SIG-M5 treated with dmso at 0.1 percent for 504 hours (cell line): ENCODE results near the gene AUTS2.

Experiments used
- DNase-seq: peaks from one replicate; lab custom pipeline; 2025; ENCODE audit not compliant: unreplicated experiment; lab: John Stamatoyannopoulos, UW

AUTS2 gene

DNA sequence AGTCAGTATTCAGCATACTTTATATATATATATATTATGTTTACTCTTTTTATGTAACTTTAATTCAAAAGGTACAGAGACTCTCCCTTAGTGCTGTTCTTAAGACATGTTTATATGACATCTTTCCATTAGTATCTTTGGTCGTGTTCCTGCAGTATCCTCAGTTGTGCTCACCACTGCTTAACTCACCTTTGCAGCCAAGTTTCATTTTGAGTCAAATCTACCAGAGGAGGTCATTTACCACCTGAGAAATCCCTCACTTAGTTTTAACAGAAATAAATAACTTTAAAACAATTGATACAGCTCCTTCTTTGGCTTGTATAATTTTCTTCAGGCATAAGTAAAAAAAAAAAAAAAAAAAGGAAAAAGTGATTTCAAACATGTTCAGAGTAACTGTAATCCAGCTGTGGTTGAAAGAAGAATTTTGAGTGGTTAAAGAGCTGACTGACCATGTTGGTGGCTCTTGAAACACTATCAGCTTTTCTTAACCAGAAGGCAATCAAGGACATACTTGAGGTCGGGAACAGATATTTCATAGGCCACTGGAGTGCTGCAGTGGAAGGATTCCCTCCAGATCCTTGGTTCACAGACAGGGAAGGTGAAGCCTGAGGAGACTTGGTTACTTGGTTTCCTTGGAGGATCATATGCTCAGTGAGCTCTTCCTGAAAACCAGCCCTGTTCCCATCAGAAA, 116.8 kb downstream of the AUTS2 start:
- no peak for DNase-seq

DNA sequence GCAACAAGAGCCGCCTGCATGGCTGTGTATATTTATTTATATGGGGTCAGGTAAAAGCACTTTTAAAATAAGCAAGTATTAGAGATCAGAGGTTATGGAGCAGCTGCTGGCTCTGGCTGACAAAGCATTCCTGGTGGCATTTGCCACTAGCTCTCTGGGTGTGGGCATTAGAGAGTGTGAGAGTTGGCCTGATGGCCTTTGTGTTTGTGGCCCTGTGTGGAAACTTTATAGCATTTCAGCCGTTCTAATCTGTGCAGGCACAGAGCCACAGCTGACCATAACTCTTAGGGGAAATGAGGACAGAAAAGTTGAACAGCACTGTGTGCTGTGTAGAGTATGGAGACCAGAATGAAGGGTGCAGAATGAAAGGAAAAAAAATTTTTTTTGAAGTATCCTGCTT, 118.9 kb downstream of the AUTS2 start:
- no peak for DNase-seq

DNA sequence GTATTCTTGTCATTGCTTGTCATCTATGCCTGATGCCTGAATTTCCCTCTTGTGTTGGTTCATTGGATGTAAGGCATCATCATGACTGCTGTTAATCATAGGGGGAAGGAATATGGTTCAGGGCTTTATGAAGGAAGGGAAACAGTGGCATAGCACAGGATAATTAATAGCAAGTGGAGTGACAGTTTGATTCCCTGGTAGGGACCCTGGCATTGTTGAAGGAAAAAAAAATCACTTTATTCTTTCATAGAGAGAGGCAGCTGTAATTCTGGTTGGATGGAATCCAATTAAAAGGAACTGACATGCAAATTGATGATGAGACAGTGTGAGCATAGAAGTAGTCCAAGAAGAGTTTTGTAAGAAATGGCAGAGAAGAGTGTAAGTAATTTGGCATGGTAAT, 121.4 kb downstream of the AUTS2 start:
- DNase-seq: no peak

DNA sequence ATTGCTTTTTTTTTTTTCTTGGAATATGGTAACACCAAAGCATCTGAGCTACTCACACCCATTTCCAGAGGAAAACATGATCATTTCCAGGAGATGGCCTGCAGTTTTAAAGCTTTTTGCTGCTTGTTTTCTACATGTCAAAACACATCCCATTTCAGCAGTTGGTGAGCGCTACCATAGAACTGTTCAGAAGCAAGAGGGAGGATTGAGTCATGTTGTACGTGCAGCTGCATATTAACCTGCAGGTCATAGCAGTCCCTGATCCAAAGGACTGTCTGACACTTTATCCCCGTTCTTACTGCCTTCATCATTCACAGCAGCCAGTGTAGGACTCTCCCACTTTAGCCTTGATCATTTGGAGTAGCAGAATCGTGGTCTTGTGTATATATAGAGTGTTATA, 124.6 kb downstream of the AUTS2 start:
- no peak for DNase-seq

DNA sequence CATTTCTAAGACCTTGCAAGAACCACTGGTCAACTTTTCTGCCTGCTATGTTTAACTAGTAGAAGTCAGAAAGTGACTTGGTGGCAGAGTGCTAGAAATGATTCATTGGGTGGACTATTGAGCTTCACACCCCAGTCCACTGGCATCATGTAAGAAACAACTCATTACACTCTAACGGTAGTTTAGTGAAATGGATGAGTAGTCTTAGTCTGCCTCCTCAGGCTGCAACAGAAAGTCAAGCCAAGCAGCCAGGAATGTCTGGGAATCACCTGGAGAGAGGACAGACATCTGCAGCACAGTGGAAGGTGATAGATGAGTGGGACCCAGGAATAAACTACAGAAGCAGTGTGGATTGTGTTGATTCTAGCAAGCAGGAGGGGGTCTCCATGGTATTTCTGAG, 125.4 kb downstream of the AUTS2 start:
- DNase-seq: no peak

DNA sequence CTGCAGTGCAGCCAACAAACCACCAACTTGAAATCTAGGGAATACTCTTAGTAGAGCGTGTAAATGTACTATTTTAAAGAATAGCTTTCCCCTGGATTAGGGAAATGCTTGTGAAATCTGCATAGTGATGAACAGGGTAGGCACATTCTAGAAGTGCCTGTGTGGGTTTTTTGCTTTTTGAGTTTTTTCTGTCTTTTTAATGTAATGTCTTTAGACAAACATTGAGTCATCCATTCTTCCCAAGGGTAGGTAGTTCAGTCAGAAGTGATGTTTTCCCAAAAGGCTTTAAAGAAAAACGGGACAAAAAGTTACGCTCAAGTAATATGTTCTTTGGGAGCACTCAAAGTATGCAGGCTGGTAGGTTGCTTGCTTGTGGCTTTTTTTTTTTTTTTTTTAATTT, 130.0 kb downstream of the AUTS2 start:
- no peak for DNase-seq

DNA sequence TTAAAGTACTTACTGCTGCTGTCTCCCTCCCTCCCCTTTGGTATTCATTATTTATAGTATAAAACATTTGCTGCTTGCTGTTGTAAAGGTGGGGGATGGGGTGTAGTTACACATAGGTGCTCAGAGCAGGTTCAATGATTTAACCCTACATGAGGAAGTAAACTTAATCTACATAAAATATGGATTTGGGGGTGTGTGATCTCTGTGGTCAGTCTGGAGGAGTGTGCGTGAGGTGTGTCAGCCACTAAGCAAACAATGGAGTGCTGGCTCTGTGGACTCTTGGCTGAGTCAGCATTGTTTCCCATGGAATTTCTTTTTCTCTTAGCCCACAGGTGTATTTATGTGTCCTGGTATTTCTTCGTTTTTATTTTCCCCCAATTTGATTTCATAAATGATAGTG, 133.9 kb downstream of the AUTS2 start:
- peak; percentile 27 for DNase-seq

DNA sequence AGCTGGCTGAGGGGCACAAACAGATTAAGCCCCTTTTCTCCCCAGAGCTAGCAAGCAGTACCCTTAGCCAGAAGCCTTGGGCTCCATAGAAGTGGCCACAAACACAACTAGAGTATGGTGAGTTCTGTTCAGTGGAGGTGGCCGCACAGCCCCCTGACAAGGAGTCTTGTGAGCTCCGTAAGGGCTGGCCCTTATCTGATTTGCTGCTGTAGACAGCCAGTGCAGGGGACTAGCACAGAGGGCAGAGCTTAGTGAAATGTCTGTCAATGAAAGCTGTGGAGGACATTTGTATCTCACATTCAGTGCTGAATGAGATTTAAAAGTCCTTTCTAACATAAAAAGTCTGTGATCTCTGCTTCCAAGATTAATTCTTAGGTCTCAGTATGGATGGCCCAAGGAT, 137.3 kb downstream of the AUTS2 start:
- DNase-seq: no peak

DNA sequence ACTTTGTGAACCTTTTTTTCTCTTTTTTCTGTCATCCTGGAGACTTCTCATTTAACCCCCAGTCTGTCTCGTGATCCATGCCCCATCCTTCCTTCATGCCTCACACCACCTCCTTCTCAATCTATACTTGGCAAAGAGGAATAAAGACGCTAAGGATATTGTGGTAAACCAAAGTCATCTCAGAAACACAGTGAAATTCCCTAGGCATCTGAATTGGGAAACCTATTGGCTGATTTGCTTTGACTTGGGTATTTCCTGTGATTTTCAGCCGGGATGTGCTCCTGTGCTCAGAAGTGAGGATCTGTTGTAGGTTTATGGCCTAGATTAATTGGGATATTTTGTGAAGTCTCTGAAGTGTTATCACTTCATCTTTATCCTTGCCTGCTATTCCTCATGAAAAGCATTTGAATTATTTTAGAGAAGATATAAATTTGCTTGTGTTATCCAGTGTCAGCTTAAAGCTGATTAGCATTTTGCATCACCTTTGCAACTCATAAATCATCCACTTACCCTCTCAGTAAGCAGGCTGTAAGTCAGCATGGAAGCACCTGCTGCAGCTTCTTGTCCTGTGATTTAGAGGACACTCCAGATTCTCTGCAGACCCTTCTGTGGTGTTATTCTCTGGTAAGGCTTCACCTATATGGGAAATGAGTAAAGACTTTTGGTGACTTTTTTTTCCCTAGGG, 138.0 kb downstream of the AUTS2 start:
- no peak for DNase-seq

DNA sequence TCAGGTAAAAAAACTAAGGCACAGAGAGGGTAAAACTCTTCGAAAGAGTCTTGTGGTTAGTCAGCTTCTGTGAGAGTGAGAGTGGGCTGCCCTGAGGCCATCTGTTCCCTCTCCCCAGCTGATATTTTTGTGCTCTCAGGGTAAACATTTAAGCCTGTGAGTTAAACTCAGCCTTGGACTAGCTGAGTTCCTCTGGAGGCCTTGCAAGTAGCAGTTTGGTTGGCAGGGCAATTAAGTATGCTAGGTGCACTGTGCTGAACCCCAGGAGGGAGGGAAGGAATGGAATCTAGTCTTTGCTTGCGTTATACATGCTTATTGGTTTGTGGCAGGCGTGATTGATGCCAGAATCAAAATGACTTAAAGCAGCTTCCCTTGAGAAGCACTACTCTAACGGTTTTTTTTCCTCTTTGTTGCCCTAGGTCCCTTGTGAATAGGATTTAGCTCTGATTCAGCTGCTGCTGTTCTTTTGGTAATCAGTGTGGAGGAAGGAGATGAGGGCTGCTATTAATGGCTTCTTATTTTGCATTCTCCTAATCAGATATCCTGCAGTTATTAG, 140.2 kb downstream of the AUTS2 start:
- no peak for DNase-seq

DNA sequence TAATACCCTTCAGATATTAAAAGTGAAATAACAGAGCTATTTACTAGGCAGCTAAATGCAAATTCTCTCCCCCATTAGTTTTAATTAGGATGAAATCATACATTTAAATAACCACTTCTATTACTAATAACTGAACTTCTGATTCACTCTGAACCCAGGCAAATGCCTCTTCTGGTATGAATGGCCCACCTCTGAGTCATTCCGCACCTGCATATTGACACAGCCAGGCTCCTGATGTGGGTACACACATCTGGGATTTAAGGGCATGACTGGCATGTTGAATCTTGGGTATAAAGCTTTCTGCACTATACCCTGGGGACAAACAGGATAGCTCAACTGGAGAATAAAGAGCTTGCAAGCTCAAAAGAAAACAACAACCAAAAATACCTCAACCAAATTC, 140.9 kb downstream of the AUTS2 start:
- DNase-seq: no peak

DNA sequence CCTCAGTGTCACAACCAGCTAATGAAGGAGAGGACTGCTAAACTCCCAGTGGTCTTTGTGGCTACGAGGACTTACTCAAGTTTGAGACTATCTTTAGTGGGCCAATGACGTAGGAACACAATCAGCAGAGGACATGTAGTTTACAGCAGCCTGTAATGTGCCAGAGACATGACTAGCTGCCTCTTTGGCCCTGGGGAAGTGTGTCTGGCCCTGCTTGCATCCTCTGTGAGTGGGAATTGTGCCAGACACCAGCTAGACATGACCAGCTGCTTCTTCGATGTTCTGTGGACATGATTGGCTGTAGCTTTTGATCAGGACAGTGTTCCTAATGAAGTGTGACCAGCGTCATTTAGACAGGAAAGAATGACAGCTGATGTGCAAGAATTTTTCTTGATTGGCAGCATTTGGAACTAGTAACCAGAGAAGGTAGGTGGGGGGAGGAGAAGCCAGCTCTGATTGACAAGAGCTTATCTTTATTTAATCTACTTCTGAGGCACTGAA, 141.7 kb downstream of the AUTS2 start:
- DNase-seq: no peak

DNA sequence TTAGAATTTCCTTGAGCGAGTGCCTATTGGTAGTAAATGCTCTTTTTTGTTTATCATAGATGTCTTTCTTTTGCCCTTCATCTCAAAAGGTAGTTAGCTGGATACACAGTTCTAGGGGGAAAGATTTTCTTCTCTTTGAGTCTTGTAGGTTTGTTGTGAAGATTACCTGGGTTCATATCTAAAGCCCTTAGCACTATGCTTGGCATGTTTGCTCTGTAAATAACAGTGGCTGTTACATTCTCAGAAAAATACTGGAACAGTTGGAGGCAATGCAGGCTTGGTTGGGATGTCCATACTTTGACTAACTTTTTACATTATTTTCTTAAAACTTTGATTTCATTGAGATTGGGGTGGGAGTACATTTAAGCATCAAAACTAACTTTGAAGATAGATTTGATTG, 144.0 kb downstream of the AUTS2 start:
- no peak for DNase-seq

DNA sequence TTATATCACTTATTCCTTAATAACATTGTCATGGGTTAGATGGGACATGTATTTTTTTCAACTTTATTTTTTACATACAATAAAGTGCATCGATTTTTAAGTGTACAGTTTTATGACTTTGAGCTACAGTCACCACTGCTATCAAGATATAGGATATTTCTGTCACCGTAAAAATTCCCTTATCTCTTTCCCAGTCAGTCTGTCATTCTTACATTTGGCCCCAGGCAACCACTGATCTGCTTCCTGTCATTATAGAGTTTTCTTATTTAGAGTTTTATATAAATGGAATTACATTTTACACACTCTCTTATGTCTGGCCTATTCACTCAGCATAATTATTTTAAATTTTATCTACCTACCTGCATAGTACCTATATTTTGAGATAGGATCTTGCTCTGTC, 145.2 kb downstream of the AUTS2 start:
- DNase-seq: no peak

DNA sequence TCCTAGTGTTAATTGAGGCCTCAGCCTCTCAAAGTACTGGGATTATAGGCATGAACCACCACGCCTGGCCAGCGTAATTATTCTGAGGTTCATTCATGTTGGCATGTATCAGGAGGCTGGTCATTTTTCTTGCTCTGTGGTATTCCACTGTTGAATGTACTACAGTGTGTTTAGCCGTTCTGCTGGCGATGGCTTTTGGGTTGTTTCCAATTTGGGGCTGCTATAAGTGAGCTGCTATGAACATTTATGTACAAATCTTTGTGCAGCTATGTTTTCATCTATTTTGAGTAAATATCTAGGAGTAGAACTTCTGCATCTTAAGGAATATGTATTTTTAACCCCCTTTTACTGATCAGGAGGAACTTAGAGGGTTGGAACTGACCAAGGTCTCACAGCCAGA, 145.8 kb downstream of the AUTS2 start:
- DNase-seq: no peak

DNA sequence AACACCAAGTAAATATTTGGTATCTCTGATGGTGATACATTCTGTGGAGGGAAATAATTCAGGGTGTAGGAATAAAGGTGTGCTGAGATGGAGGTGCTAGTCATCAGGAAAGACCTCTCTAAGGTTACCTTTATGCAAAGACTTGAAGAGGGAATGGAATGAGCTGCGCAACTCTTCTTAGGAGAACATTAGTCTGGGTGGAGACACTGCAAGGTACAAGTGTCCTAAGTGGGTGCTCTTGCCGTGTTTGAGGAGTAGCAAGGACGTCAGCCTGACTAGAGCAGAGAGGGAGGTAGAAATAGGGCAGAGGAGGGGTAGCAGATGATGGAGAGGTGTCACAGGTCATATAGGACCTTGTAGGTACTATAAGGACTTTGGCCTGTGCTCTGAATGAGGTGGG, 148.1 kb downstream of the AUTS2 start:
- no peak for DNase-seq

DNA sequence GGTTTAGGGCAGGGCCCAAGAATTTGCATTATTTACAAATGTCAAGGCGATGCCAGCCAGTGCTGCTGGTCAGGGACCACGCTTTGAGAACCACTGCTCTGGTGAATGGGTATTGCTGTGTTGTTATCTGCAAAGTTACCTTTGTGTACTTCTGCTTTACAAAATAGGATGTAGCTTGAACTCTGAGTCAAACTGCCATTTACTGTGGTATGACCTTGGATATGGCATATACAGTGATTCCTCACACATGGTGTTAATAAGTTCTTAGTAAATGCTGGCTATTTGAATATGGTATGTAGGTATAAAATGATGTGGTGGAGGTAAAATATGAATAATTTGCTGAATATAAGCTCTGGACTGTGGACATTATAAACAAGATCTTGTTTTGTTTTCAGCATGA, 148.9 kb downstream of the AUTS2 start:
- no peak for DNase-seq

DNA sequence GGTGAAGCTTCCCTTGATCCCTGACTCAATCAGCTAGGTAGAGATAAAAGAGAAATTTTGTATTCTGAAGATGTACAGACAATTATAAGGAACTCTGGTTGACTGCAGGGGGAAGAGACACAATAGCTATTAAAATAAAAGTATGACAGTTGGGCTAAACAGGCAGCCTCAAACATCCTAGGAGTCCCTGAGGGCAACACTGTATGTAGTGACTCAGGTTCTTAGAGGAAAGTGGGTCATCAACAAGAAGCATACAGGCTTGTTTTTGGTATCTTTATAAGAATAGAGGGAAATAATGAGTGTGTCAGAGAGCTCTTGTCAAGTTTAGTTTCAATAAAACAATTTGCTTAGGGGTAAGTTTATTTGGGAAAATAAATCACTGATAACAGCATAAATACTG, 150.3 kb downstream of the AUTS2 start:
- no peak for DNase-seq

DNA sequence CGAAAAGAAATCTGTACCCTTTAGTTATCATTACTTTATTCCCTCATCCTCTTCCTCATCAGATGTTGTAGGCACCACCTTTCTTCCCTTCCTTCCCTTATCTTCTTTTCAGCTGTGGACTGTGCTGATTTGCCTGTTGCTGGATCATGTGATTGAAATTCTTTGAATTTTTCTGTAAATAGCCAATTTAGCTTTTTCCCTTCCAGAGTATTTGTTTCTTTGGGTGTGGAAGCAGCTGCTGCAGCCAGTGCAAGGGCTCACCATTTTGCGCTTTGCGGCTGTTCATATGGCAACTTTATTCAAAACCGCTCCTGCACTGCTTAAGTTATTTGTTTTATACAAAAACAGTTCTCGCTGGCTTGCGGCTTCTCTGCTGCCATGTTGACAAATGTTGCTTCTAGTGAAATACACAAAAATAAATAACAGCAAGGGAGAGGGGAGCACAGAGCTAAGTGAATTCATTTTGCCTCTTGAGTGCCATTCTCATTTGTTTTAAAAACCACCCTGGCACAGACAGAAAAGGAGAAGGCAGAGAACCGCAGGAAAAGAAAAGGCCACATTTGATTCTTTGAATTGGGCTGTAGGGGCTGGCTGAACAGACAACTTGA, 151.2 kb downstream of the AUTS2 start:
- DNase-seq: no peak

DNA sequence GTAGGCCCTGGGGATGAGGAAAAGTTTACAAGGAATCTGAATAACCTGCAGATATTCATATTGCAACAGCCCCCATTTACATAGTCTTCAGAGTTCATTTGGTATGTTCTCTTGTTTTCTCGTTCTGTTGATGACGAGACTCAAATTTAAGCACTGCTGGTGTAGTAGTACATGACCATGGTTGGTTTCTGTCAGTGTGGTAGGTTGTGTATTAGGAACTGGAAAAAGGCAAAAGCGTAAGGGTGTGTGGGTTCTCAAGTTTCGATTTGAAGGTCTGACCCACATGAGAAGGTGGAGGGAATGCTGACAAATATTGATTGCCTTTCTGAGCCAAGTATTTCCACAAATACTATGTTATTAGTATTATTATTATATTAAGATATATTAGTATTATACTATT, 151.7 kb downstream of the AUTS2 start:
- no peak for DNase-seq

DNA sequence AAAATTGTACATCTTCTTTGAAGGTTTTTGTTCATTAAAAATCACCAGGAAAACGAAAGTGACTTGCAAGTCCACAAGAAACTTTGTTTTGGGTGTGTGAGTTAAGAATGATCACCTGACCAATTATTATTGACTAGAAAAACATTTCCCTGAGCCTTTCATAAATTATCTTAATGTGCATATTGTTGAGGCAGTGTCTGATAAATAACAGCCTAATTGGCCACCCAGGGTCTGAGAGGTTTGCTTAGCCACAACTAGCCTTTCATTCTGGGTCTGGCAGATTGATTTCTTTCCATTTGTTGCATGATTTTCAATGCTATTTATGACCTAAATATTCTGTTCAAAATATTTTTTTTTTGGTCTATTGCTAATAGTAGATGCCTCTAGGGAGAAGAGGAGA, 152.8 kb downstream of the AUTS2 start:
- DNase-seq: no peak

DNA sequence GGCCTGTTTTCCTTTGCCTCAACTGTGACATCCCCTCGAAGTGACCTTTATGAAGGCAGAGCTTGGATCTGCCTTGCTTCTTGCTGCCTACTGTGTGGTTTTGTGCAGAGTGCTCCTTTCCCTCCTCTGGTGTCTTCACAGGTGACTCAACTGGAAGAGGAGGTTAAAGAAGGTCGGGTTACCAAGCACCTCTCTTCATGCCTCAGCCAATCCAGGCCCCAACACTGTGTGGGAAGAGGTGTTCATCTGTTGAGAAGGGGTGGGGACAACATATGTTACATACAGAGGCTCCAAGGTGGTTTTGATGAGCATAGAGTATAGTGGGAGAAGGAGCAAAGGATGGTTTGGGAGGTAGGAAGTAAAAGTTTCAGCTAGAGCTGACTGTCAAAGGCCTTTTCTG, 155.7 kb downstream of the AUTS2 start:
- no peak for DNase-seq
